Mucosa of gallbladder (tissue), 1 donor: ENCODE measurements around the gene TPRG1. TPM values are rescaled to one million over a fixed set of nuclear protein-coding genes. Genes with fewer than 3 reads are reported as not detected.

ENCODE experiments used
- DNase-seq: peaks from one replicate; pipeline ENCODE4 v3.0.0-alpha.2; 2020; ENCODE audit warnings: low spot score
- total RNA-seq: library from RNA; stranded (reverse); gene quantifications from one replicate; pipeline ENCODE4 v1.2.1, GENCODE V29; 2021
- donor health status: DM: no; HTN: no; CAD: no.

Gene TPRG1
- total RNA-seq, 1 donor from 2014 or later: 3.9 TPM

DNA sequence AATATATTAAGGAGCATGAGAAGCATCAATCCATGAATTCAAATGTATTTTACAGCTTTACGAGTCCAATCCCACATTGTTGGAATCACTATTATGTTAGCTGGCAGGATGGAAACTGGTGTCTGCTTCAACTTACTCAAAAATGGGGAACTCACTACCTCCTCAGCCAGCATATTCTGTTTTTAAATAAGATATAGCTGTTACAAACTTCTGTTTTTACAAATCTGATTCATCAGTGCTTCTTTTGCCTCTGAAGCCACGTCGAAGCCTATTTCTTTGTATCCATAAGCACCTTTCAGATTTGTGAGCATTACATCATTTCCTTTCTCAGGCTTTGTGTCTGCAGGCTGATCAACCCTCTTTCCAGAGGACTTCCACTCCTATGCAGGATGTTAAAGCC lies 105.9 kb downstream of the TPRG1 start:
- DNase-seq: no peak

DNA sequence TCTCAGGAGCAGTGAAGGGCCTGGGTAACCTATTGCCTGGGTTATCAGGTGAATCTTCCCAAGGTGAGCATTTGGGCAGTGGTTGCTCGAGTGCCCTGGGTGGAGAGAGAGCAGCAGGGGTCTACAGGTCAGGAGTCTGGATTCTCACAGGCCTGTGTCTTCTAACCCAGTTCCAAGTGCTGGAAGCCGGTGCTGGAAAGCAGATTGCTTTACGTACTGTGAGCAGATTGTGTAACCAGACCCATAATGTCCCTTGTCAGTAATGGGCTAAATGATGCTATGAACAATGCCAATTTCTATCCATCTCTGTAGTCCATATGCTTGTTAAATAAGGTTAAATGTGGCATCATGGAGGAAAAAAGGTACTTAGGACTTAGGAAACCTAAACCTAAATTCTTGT lies 106.5 kb downstream of the TPRG1 start:
- DNase-seq: no peak

DNA sequence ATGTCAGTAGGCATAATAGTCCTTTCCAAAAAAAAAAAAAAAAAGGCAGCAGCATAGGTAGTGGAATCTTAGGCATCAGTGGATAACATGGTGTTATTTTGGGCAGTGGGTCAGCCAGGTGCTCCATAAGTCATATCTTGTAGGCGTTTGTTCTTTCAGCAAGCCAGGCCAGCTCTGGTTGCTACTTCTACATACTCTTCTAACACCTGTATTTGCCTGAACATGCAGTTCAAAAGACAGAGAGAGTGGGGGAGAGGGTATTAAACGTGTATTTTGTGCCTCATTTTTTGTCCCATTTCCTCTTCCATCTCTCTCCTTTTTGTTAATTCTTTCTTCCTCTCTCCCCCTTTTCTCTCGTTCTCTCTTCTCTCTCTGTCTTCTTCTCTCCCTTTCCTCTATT lies 110.4 kb downstream of the TPRG1 start:
- no peak for DNase-seq

DNA sequence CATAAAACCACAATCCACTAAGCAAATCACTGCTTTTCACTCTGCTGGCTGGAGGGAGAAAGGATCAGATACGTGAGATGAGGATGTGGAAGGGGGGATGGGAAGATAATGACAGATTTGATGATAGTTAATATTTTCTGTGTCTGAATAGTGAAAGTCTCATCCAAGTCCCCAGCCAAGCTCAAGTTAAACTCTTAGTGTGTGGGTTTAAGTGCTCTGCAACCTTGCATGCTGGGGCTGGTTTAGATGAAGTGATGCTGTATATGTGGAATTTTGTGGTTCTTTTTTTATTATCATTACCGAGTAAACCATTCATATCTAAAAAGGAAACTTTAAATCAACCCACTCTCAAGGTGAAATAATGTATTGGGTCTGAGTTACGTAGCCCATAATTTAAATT lies 111.0 kb downstream of the TPRG1 start:
- DNase-seq: no peak

DNA sequence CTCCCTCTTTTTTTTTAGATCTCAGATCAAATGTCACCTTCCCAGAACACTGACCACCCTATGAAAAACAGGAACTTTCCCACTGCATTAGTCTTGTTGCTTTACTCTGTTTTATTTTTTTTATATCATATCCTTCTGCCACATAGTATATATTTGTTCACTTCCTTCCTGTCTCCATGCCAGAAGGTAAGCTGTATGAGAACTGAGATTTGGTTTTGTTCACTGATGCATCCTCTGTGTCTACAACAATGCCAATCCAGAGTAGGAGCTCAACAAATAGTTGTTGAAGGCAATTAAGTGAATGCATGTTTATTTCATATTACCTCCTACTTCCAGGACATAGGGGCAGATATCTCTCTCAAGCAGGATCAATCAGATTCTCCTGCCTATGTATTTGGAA lies 114.4 kb downstream of the TPRG1 start:
- no peak for DNase-seq

DNA sequence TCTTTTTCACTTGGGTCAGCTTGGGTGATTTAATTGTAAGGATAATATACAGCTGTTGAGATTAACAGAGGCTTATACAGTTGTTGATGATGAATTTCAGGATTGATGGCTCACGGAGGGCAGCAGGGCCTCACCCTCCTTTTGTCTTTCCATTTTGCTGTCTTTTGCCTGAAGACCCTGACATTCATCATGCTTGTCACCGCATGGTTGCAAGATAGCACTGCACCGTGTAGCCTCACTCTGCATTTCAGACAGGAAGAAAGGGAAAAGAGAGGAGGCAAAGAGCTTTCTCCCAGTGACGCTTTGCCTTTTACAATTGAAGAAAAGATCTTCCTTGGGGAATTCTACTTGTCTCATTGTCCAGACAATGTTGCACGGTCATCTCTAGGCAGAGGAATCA lies 115.1 kb downstream of the TPRG1 start:
- DNase-seq: no peak

DNA sequence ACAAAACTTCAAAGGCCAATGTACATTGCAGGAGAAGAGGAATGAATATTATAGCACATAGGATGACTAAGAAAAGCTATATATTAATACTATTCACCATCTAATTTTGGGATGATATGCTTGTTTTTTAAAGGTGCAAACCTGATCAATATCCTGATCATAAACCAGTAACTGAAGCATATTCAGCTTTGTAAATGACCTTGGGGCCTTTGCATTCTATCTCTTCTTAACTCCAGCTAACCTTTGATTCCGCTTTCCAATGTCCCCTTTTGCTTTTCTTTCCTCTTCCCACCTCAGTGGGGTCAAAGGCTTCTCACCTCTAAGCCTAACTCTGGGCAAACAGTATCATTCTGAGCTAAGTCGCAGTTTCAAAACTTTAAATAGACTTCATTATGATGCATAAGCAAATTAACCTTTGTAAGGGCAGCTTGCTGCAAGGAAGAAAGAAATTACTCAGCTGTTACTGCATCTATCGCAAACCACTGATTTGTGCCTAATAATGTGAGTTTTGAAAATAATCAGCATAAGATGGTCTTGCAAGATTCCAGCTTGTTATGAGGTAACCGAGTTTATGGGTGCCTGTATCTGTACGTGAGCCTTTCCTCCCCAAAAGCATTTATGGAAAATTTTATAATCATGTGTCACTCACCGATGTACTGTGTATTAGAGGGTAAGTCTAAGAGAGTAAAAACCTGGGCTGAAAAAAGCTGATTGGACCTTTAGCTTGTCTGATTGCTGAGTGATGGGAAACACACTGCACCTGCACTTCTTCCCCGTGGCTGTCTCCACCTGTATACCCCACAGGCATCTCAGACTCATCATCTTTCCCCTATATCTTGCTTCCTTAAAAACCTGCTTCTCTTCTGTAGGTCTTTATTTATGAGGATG lies 116.8 kb downstream of the TPRG1 start:
- no peak for DNase-seq

DNA sequence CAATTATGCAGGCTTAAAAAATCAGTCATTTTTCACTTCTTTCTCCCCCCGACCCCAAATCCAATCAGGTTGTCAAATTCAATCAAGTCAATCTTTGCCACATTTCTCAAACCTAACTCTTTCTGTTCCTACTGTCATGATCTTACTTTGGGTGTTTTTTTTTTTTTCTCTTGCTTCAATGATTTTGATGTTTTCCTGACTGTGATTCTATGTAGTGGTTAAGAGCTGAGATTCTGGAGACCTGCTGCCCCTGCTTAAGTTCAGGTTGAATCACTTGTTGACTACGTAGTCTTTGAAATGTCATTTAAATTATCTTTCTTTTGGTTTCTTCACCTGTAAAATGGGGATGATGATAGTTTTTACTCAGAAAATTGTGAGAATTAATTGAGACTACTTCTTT lies 117.5 kb downstream of the TPRG1 start:
- no peak for DNase-seq

DNA sequence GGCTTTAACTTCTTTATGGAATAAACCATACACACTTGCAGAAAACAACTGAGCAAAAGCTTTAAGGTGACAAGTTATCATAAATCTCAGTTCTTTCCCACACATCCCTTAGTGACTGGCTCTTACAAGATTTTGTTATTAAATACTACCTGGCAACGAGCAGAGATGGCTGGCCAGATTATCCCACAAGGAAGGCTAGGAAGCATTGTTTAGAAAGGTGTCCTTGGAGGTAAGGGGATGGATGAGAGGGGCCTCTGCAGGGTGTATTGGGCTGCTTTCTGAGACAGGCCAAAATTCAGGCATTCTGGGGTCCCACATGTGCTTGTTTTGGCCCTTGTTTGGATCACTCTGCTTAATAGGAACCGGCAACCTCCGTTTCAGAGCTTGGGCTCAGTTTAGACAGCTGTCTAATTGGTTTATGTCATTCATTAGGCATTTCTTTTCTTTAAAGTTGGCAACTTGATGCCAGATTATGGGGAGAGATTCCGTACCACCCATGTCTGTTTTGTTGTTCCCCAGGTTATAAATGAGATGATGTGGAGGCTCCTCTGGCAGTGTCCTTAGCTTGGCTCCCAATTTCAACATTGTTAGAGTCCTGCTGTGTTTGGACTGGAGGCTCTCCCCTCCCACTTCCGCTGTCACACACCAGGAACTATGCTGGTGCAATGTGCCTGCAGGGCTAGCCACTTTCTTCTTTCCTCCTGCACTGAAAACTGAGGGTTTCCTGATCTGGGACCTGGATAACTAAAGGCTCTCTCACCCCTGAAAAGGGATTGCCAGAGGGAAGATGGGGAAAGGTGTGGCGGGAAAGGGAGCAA lies 121.1 kb downstream of the TPRG1 start:
- DNase-seq: no peak

DNA sequence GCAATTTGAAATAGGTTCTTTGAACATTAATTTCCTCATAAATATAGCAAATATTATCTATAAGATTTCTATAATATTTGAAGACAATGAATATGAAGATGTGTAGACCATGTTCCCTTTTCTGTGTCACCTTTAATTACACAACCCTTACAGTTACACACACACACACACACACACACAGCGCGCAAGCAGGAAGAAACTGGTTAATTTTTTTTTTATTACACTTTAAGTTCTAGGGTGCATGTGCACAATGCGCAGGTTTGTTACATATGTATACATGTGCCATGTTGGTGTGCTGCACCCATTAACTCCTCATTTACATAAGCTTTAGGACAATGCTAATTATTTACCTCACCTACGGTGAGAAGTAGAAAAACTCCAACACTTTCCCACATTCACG lies 122.9 kb downstream of the TPRG1 start:
- no peak for DNase-seq

DNA sequence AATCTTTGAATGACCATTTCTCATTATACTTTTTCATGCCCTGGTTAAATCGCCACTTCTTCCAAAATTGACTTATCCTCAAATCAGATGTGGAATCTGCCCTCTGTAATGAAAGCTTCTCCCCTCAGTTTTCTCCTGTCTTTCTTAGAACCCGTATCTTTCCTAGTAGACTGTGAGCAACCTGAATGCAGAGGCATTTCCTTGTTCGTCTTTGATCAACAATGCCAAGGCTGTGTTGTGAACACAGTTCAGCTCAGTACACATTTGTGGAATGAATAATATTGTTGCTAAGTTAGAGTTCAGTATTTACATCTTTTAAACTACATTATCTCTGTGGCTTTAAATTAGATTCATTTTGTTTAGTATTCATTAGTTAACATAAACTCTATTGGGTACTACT lies 123.3 kb downstream of the TPRG1 start:
- no peak for DNase-seq

DNA sequence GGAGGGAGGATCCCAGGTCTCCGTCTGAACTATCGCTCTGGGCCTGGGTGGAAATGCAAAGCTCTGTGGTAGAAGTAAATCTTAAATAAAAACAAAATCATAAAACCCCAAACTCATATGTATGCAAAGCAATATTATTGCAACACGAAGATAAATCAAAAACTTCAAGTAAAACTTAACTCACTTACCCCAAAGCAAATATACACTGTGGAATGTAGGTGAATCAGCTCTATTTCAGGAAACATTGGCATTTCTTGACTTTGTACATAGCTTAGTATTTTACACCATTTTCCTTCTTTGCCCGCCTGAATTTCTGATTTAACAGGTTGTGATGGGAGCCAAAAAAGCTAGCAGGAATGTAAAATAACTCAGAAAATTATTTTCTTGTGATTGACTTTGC lies 126.2 kb downstream of the TPRG1 start:
- no peak for DNase-seq

DNA sequence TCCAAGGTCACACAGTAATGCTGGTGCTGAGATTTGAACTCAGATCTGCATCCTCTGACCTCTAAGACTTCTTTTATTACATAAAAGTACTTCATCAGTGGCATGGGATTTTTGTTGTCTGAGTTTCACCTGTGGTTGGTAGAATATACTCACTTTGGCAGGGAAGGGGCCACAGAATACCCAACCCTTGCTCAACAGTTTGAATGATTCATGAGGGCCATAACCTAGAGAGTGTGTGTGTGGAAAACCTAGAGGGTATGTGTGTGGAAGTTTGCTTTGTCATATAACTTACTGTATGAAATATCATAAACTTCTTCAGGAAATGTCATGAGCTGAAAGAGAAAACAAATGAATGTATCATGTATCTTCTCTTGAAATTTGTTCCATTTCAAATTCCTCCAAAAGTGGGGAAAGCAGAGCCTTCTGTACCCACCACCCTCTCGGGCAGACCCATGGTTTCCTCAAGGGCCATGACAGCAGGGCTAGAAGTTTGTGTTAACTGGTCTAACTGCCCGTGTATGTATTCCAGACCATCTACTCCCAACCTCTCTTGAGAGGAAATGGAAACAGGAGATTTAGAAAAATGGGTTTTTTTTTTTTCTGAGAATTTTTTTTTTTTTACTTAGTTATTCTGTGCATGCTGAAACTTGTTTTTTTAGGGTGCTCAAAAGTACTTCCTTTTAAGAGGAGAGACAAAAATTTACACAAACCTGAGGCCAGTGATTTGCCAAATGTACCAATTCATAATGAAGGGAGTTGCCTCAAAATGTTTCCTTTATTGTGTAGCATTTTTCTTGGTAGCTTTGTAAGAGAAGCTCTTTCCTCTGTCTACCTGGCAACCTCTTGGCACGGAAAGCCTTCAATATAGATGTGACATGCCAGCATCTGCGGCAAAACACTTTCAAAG lies 127.0 kb downstream of the TPRG1 start:
- no peak for DNase-seq

DNA sequence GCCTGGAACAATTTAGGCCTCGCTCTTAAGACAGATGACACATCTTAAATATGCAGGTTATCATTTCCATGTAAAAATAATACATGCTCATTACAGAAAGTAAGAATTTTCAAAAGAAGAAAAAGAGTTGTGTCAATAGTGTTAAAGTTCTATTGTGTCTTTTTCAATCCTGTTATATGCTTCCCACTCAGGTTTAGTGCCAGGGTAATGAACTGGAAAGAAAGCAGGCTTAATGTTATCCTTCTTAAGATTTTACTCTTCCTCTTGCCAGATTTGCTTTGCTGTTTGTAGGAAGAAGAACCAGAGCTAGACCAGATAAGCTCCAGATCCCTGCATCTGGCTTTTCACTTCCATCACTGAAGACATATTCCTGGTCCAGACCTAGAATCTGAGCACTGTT lies 128.6 kb downstream of the TPRG1 start:
- DNase-seq: no peak

DNA sequence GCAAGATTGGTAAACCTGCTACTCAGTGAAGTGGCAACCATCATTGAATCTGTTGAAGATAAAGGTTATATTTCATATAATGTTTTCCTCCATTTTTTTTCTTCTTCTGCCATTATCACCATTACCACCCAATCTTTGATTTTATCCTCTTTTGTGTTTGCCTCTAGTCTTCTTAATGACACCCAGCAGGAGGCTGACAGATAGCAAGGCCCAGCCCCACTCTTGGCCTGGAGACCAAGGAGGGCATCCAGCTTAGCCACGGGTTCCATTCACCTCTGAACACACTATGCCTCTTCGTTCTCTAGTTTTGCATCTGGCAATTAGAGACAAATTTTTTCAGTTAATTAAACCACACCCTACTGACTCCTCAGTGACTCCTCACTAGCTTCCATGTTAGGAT lies 129.7 kb downstream of the TPRG1 start:
- DNase-seq: no peak

DNA sequence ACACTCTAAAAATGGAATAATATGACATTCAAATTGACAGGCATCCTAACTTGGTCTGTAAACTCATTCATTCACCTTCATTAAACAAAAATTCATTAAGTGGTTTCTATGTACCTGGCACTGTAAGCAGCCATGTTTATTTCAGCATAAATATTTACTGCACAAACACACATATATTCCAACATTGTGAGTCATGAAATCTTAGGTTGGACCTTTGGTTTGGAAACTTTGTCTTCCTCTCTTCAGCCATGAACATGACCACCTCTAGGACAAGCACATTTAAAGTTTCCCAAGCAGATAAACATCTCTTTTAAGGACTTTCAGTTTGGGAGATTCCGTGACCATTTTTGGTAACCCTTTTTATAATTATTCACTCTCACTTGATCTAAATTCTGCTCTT lies 131.8 kb downstream of the TPRG1 start:
- no peak for DNase-seq

DNA sequence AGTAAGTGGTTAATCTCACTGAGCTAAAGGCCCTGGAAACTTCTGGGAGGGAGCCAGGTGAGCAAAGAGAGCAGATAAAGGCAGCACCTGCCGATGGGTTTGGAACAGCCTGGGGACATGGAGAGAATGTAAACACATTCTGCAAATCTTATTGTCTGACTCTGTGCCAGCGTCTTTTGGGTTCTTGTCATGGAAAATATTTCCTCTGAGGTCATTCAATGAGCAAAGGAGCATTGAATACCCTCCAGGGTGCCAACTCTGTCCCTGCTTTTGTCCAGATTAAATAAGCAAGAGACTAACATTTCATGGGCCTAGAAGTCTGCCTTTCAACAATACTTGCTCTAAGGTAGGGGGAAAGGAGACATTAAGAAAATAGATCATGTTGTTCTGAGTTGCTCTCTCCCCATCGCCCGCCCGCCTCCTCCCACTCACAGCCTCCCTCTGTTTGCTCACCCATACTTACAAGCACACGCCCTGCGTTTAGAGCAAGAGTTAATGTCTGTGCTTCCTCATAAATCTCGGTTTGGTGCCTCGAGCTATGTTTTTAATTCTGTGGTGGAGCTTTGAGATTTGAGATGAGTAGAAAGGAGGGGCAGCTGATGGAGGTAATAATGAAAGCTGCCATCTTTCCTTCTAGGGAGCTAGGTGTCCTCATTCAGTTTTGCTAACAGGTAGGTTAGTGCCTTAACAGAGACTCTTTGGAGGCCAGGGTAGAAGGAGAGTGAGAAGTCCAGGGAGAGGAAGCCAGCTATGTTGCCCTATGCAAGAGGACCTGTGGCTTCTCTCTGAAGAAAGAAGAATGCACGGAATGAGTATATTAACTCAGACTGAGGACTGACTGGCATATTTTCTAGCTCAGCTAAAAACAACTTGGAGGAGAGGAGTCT lies 132.9 kb downstream of the TPRG1 start:
- peak; percentile 69 for DNase-seq

DNA sequence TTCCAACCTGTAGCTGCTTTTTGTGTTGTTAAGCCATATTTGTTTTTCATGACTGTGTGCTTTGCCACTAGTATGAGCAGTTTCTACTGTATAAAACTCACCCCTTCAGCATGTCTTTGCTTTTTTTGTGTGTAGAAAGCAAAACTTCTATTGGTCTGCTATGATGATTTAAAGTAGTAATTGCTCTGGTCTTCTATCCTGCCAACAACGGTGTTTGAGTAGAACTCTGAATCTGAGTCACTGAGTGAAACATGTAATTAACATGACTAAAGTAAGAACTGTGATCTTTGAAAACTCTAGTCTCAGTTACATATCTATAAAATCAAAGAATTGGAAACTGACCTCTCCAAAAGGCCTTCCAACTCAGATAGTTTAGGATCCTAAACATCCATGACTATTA lies 133.6 kb downstream of the TPRG1 start:
- no peak for DNase-seq

DNA sequence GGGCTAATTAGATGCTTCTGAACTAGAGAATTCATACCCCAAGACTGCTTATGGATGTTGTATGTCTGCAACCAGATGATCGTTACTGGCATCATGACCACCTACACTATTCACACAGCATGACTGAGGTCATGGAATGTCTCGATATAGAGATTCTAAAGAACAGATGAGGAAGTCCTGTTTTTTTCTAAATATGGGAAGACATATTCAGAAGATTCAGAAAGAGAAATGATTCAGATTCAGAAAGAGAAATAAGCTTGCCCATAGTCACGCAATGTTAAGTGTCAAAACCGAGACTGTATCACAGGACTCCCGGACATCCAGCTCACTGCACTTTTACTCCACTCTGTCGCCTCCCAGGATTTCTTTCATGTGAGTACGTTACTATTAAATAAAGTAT lies 136.2 kb downstream of the TPRG1 start:
- DNase-seq: no peak

DNA sequence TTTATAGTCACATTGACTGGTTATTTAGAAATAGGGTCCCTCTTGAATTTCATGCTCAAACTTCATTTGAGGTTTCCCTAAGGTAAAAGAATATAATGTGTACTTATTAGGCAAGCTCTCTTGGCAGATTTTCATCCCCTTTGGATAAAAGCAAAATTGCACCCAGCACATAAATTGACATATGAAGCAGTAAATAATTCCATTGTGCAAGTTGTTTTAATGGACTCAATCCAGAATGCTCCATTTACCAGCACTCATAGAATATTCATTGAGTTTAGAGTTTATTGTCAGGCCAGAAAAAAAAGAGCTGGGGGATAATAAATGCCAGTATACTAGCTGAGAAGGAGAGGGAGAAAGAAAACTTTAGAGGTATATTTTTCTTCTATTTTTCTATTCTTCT lies 136.8 kb downstream of the TPRG1 start:
- no peak for DNase-seq

DNA sequence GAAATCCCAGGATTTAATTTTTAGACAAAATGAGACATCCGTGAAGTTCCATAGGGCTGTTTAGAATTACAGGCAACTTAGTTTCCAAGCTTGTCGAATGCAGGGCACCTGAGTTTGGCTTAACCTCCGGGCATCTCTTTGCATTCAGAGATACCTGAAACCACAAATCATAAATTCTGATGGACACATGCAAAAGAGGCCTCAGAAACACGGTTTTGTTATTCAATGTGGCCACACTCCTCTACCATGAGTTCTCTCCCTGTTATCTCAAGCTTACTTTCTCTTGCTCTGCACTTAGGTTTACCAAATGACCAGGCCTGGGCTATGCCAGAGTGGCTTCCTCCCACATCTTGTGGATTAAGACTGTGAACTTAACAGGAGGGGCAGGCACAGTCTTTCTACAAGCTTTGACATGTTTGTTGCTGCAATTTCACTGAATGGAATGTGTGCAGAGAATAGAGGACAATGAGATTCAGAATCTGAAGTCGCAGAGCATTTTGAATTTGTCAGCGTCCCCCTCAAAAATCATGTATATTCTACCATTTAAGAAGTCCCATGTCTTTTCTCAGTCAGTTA lies 137.7 kb downstream of the TPRG1 start:
- no peak for DNase-seq
